ENCODE measurements around the gene G6PC2.
A peak's percentile ranks its signal among the peaks of the same experiment; 100 is the strongest.
"Not testable (repeated sequence)": the region's sequence is repeated elsewhere in the genome, so short reads cannot be mapped to it uniquely, and the experiment has no call there.

Gene G6PC2, protein sequence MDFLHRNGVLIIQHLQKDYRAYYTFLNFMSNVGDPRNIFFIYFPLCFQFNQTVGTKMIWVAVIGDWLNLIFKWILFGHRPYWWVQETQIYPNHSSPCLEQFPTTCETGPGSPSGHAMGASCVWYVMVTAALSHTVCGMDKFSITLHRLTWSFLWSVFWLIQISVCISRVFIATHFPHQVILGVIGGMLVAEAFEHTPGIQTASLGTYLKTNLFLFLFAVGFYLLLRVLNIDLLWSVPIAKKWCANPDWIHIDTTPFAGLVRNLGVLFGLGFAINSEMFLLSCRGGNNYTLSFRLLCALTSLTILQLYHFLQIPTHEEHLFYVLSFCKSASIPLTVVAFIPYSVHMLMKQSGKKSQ

DNA sequence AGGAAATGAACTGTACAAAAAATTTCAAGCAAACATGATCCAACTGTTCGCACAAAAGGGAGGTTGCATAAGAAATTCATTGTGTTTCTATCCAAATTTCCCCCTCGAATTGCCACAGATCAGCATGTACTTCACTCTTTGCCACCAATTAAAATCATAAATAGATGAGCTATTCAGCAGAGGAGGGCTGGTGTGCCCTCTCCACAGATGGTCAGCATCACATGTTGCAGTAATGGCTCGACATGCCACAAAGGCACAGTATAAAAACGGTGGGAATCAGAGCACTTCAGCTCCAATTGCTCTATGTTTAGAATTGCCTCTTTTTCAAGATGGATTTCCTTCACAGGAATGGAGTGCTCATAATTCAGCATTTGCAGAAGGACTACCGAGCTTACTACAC lies at the start of gene G6PC2:
G6PC2 (plus strand) TSS at position 289 of the 400 bp plus-strand sequence; CDS start at position 330, 41 bp downstream.
- no peak for FAIRE-seq

DNA sequence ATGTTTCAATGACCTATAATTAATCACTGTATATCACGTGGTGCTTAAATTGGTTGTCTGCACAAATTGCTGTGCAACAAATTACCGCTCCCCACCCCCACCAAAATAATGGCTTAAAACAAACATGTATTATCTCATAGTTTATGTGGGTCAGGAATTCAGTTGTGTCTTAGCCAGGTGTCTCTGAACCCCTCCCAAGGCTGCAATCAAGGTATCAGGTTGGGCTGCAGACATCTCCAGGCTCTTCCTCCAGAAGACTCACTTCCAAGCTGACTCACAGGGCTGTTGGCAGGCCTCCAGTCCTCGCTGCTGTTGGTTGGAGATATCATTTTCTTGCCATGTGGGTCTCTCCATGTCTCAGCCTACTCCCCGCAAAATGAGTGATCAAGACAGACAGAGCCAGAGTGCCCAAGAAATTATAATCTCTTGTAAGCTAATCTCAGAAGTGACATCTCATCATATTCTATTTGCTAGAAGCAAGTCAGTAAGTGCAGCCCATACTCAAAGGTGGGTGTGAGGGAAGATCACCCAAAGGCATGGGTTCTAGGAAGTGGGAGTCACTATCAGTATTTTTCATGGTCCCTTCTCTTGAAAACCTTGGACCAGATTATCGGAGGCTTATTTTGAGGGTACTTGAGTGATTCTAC lies 49.3 kb upstream of the G6PC2 start:
- FAIRE-seq = no peak

DNA sequence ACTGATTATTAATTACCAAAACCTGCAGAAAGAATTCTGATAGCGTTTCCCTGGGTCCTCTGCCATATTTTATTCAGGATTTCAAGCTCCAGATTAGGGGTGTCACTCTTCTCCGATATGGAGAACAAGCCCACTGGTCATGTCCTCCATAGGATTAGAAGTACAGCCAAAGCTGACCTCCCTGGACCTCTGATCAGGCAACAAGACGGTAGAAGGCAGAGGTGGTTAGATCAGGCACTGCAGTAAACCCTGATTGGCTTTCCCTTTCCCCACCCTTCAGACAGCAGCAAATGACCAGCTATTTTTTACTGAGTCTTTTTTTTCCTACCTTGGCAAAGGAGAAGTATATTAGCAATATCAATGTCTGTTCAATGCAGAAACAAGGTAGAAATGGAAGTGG lies 48.6 kb upstream of the G6PC2 start:
- no peak for FAIRE-seq

DNA sequence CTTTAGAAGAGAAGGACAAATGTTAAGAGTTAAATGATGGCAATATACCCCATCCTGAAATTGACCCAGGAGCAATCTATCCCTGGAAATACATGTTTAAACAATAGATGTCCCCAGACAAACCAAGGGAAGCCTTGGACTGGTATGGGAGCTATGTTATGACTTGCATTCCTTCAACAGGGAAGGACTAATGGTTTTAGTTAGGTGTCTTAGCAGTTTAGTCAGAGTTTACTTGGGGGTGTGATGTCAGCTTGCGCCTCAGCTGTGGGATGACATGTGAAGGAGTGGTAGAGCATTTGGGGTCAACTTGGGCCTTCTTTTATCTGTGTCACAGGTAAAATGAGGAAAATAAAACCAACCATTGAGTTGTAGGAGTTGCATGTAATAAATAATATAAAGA lies 47.6 kb upstream of the G6PC2 start:
- no peak for FAIRE-seq

DNA sequence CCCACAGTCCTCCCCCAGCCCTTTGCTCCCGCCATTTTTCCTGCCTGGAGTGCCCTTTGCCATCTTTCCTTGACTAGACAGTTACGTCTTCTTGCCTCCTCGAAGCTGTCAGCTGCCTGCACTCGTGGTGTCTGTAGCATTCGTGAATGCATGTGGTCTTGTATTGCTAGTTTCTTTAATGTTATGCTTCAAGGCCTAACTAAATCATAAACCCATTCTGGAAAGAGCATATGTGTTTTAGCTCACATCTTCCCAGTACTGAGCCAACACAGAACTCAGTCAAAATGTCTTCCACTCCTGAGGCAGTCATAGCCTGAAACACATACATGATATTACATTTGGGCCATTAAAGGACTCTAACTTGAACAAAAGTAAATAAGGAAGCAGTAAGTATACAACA lies 46.4 kb upstream of the G6PC2 start:
- FAIRE-seq = no peak

DNA sequence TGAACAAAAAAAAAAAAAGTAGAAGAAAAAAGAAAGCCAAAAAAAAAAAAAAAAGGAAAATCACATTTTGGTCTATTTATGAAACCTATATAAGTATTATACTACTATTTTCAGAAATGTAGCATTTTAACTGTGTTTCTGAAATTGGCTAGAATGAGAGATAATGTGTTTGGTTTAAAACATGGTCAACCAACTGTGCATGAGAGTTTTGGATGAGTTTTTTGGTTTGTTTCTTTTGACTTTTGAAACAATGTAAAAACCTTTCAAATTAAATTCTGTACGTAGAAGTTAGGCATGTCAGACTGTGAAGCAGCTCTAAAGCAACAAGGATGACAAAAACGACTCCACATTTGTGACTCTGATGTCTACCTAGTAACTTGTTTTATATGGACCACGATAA lies 45.5 kb upstream of the G6PC2 start:
- FAIRE-seq = peak; percentile 13

DNA sequence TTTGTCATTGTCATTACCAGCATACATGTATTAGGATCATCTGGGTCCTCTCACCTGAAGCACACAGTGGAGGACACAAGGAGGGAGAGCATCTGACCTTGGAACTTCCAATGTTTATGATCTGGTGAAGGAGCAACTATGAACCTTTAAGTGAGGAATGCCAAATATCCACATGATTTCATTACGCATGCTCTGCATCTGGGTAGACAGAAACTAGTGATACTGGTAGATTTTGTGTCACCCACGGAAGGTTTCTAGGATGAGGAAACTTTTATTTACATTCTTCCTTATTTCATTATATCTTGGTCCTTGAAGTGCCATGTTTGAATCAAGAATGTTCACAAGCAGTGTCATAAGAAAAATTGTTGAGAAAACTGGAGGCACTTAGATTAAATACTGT lies 42.9 kb upstream of the G6PC2 start:
- no peak for FAIRE-seq

DNA sequence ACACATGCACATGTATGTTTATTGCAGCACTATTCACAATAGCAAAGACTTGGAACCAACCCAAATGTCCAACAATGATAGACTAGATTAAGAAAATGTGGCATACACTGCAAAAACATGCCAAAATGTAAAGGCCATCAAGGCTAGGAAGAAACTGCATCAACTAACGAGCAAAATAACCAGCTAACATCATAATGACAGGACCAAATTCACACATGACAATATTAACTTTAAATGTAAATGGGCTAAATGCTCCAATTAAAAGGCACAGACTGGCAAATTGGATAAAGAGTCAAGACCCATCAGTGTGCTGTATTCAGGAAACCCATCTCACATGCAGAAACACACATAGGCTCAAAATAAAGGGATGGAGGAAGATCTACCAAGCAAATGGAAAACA lies 33.9 kb upstream of the G6PC2 start:
- not testable (repeated sequence) for FAIRE-seq

DNA sequence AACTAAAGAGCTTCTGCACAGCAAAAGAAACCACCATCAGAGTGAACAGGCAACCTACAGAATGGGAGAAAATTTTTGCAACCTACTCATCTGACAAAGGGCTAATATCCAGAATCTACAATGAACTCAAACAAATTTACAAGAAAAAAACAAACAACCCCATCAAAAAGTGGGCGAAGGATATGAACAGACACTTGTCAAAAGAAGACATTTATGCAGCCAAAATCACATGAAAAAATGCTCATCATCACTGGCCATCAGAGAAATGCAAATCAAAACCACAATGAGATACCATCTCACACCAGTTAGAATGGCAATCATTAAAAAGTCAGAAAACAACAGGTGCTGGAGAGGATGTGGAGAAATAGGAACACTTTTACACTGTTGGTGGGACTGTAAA lies 30.7 kb upstream of the G6PC2 start:
- FAIRE-seq = not testable (repeated sequence)

DNA sequence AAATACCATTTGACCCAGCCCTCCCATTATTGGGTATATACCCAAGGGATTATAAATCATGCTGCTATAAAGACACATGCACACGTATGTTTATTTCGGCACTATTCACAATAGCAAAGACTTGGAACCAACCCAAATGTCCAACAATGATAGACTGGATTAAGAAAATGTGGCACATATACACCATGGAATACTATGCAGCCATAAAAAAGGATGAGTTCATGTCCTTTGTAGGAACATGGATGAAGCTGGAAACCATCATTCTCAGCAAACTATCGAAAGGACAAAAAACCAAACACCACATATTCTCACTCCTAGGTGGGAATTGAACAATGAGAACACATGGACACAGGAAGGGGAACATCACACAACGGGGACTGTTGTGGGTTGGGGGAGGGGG lies 30.3 kb upstream of the G6PC2 start:
- FAIRE-seq = not testable (repeated sequence)

DNA sequence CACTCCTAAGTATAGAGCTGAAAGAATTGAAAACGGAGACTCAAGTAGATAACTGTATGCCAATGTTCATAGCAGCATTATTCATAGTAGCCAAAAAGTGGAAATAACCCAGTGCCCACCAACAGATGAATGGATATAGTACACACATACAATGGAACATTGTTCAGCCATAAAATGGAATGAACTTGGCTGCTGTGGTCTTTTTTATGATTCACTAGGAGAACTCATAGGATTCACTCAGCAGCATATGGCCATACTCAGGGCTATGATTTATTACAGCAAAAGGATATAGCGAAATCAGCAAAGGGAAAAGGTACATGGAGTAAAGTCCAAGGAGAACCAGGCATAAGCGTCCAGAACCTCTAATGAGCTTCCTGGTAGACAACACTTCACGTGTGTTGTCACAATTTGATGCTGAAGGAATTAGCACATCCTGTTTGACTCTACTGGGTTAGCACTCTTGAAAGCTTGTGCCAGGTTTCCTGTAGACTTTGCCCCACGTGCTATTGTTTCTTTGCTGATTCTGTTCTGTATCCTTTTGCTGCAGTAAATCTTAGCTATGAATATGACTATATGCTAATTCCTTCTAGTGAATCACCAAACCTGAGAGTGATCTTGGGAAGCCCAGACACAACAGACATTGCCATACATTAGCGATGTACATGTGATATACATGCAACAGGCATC lies 26.6 kb upstream of the G6PC2 start:
- FAIRE-seq = no peak

DNA sequence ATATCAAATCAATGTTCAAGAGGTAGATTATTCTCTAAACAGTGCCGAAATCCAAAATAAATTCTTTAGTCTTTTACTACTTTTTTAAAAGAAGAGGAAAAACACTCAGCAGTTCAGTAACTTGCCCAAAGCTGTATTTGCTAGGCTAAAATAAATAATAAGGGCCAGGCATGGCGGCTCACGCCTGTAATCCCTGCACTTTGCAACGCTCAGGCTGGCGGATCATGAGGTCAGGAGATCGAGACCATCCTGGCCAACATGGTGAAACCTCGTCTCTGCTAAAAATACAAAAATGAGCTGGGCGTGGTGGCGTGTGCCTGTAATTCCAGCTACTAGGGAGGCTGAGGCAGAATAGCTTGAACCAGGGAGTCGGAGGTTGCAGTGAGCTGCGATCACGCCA lies 18.9 kb upstream of the G6PC2 start:
- not testable (repeated sequence) for FAIRE-seq

DNA sequence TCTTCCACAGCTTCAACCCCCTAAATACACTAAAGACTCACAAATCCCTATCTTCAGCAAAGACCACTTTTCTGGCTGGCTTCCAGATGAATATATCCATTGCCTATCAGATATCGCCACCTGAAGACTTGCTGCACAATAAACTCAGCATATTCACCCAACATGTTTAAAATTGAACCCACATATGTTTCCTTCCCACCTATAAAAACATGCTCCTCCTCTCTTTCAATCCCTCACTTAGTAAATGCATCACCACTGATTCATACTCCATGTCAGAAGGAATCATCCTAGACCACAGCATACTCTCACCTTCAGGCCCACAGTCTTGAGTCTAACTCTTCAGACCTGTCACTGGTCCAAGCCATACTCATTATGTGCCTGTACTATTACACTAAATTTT lies 16.1 kb upstream of the G6PC2 start:
- no peak for FAIRE-seq

DNA sequence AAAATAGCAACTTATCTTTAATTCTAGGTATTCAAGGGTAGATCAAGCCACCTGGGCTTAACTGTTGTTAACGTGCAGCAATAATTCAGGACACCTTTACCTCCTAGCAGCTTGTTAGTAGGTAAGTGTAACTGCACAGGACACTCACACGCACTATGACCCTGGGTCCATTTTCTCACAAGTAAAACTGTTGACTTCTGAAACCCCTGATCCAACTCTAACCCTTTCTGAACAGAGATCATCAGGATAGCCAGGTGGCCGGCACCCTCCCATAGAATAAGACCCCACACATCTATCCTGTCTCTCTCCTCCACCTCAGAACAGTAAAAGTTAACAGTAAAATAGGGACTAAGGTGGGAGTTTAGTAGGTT lies 11.5 kb upstream of the G6PC2 start:
- FAIRE-seq = no peak

DNA sequence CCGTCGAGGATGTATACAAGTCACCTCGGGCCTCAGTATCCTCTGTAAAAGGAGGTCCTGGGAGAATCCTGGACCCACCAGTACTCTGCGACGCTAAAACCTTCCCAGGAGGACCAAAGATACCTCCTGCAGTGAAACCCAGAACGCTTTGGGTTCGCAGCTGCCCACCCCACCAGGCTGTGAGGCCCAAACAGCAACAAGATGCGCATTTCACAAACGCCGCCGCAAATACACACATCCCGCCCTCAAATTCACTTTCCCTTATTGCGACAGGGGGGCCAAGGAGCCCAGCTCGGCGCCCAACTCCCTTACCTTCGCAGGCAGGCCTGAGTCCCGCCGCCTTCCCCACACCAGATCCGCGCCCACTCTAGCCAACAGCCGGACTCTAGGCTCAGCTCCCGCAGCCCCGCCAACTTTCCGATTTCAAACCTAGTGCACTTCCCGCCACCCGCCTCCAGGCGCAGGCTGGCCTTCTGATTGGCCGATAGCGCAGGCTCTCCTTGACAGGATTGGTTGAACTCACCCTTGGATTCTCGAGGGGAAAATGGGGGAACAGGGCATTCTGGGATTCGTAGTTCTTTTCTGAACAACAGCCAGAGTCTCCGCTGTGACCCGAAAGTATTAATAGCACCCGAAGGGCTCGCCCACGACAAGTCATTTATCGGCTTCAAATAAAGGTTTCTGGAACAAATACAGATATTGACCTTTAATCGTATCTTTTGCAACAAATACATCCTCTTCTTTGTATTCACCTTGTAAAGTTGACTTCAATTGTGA lies 10.9 kb upstream of the G6PC2 start, which contains the start of gene SPC25:
SPC25 (minus strand) TSS at position 425 of the 777 bp plus-strand sequence. CDS start 911 bp downstream, outside the sequence.
- FAIRE-seq = peak; percentile 93

DNA sequence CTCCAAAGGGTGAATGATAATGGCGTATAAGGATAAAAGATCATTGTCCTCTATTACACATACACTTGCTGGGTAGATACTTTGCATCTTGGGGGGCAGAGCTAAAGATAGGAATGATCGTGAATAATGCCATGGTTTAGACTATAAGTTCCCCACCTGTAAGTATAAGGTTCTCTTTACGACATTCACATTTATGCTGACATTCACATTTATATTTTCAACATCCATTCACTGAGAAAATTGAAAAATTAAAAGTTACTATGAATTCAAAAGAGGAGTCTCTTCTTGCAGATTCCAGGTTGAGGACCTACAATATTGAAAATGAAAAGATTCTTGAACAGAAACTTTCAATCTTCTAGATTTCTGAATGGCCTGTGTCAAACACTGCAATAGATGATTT lies 8.8 kb upstream of the G6PC2 start:
- FAIRE-seq = no peak

DNA sequence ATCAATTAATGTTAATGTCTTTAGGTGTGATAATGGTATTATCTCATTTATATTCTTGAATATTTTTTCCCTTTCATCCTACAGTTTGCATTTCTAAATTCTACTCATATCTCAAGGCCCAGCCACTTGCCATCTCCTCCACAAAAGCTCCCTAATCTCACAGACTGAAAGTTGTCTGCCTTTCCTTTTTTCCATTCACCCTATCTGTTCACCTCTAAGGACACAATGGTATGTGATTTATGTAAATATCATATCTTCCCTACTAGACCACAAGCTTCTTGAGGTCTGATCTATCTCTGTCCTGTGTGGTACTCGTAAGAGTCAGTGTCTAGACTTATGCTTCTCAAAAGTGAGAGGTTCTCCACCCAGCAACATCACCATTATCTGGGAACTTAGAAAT lies 7.0 kb upstream of the G6PC2 start:
- FAIRE-seq = no peak

DNA sequence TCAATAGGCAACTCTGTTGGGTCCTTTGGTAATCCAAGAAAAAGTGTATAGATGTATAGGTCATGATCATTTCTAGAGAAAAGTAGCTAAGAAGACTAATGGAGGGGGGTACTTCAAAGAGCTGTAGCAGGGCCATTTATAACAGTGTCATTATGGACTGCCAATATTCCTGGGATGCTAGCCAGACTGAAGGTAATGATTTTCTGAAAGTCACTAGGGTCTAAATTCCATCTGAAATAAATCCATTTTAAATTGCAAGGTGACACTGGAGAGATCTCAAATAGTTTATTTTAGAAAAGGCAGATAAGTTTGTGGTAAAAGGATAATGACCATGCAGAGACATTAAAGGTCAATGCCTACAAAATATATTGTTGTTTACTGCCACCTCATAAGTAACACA lies 6.4 kb upstream of the G6PC2 start:
- FAIRE-seq = no peak

DNA sequence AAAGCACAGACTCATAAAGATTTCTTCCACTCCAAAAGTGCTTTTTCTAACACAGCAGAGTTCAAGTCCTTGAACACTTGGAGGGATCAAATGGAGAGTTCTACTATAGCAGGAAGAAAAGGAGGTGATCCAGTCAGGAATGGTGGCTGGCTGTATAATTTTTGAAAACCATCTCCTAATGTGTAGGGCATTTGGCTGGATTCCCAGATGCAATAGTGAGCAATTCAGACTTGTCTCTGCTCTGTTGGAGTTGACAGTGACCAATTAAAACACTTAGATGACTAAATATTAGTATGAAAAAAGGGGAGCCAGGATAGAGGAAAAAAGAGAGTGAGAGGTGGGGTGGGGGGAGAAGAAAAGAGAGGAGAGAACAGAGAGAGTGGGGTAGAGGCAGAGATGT lies 5.3 kb upstream of the G6PC2 start:
- no peak for FAIRE-seq

DNA sequence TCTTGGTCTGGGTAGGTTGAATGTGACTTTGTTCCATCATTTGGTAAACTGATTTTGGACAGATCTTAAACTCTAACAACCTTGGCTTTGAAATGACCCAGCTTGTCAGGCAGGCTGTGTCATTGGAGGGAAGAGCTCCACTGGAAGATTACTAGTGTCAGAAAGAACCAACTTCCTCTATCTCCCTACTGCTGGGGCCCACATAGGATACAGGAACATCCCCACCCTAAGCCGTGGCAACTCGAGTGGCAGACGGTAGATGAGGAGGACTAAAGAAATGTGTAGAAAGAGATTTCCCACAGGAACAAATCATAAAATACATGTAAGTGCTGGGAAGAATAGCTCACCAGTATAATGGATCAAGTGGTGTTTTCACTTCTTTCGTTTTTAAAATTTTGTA lies 4.3 kb upstream of the G6PC2 start:
- FAIRE-seq = no peak

DNA sequence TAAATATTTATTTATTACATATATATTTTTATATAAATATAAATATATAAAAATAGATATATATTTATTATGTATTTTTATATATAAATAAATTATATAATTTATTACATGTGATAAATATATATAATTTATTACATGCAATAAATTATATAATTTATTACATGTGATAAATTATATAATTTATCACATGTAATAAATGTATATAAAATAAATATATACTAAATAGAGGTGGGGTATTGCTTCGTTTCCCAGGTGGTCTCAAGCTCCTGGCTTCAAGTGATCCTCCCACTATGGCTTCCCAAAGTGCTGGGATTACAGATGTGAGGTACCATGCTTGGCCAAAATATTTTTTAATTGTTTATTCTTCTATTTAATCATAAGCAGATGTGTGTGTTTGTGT lies 3.6 kb upstream of the G6PC2 start:
- FAIRE-seq = peak; percentile 65

DNA sequence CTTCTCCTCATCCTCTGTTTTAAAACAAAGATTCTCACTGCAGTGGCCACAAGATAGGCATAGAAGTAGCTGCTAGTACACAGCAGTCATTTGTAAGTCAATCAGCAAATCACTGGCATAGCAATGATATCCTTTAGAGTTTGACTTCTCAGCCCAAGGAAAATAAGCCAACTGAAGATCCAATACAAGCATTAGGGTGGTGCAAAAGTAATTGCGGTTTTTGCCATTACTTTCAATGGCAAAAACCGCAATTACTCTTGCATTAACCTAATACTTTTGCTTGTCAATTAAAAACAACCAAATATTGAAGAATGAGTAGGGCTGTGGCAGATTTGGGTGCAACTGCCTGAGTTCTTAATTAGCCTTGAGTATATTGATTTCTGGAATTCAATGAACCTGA lies 2.8 kb downstream of the G6PC2 start:
- peak; percentile 53 for FAIRE-seq

DNA sequence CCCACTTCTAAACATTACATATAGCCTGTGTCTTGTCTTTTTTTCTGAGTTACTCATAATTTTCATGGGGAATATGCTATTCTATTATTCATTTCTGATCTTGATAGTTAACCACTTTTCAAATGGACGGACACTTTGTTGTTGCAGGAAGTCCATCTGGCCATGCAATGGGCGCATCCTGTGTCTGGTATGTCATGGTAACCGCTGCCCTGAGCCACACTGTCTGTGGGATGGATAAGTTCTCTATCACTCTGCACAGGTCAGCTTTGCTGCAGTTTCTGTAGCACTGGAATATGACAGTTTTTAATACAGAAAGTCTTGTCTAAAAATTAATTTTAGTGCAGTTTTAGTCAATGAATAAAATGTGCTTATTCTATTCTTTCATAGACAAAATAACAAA lies 3.3 kb downstream of the G6PC2 start:
- FAIRE-seq = peak; percentile 30
